IMR-90 (cell line): ENCODE data around the gene GLCE. TPM values are rescaled to one million over a fixed set of nuclear protein-coding genes. Genes with fewer than 3 reads are reported as not detected.

Source experiments
- ATAC-seq: fragments of 200-7000 bp; cut with Tn5 transposase; 2 replicates; pipeline ENCODE4 v1.9.1; 2020; ENCODE audit warnings: low read depth, mild to moderate bottlenecking, moderate library complexity
- BruUV-seq: library from RNA; stranded (reverse); fragments of 400-500 nt; replicated peaks from 2 replicates; lab custom pipeline; 2021; lab: Mats Ljungman, UMichigan
- CTCF ChIA-PET: fragments of 300-600 bp; formaldehyde crosslinking; extraction: SDS; loops from one replicate; lab custom pipeline; 2021; ENCODE audit warnings: antibody characterized with exemption; lab: Yijun Ruan, JAX
- POLR2A ChIA-PET: fragments of 300-600 bp; sonication (Branson Sonifier 250); formaldehyde crosslinking; loops from one replicate; lab custom pipeline; 2022; ENCODE audit warnings: antibody characterized with exemption; ENCODE audit not compliant: unreplicated experiment; lab: Charles Lee
- DNase-seq: peaks from one replicate; pipeline ENCODE4 v3.0.0; 2013
- H2AFZ ChIP-seq: replicated peaks from 2 replicates; pipeline ENCODE3; 2013; ENCODE audit warnings: low read length, mild to moderate bottlenecking; ENCODE audit not compliant: poor library complexity
- H2AK5ac ChIP-seq: 2 replicates; pipeline ENCODE4 v1.6.1; 2013; ENCODE audit warnings: low read depth, low read length, inconsistent platforms
- H2AK9ac ChIP-seq: replicated peaks from 2 replicates; pipeline ENCODE3; 2013; ENCODE audit warnings: mild to moderate bottlenecking, low read depth, low read length, moderate library complexity; ENCODE audit not compliant: poor library complexity
- H2BK120ac ChIP-seq: 2 replicates; pipeline ENCODE4 v1.6.1; 2013; ENCODE audit warnings: low read depth, low read length, inconsistent platforms
- H2BK15ac ChIP-seq: 3 replicates; pipeline ENCODE4 v1.6.1; 2013; ENCODE audit warnings: low read depth, low read length, inconsistent platforms
- H2BK20ac ChIP-seq: 2 replicates; pipeline ENCODE4 v1.6.1; 2013; ENCODE audit warnings: low read depth, mild to moderate bottlenecking, inconsistent platforms, low read length, moderate library complexity
- H2BK5ac ChIP-seq: 2 replicates; pipeline ENCODE4 v1.6.1; 2013; ENCODE audit warnings: mild to moderate bottlenecking, low read depth, low read length, inconsistent platforms; ENCODE audit not compliant: poor library complexity, severe bottlenecking
- H3K14ac ChIP-seq: replicated peaks from 2 replicates; pipeline ENCODE4 v1.6.1; 2013; ENCODE audit warnings: low read depth, low read length, inconsistent platforms
- H3K18ac ChIP-seq: 2 replicates; pipeline ENCODE4 v1.6.1; 2013; ENCODE audit warnings: low read depth, low read length, control low read depth
- H3K23ac ChIP-seq: 2 replicates; pipeline ENCODE4 v1.6.1; 2013; ENCODE audit warnings: low read depth, low read length, inconsistent platforms
- H3K27ac ChIP-seq: 2 replicates; pipeline ENCODE4 v1.5.1; 2013; ENCODE audit warnings: mild to moderate bottlenecking, control low read depth, low read length; ENCODE audit not compliant: insufficient read depth
- H3K27me3 ChIP-seq: 2 replicates; pipeline ENCODE4 v1.6.1; 2013; ENCODE audit warnings: low read length; ENCODE audit not compliant: control insufficient read depth, insufficient read depth
- H3K36me3 ChIP-seq: 2 replicates; pipeline ENCODE4 v1.6.1; 2013; ENCODE audit warnings: low read length, mixed read lengths; ENCODE audit not compliant: control insufficient read depth, insufficient read depth
- H3K4ac ChIP-seq: 2 replicates; pipeline ENCODE4 v1.6.1; 2013; ENCODE audit warnings: low read depth, low read length, inconsistent platforms
- H3K4me1 ChIP-seq: 2 replicates; pipeline ENCODE4 v1.6.1; 2013; ENCODE audit warnings: low read length, mixed read lengths; ENCODE audit not compliant: control insufficient read depth, insufficient read depth
- H3K4me2 ChIP-seq: 2 replicates; pipeline ENCODE4 v1.6.1; 2013; ENCODE audit warnings: low read depth, mild to moderate bottlenecking, control low read depth, low read length, moderate library complexity
- H3K4me3 ChIP-seq: 2 replicates; pipeline ENCODE4 v1.5.1; 2013; ENCODE audit warnings: low read depth, mild to moderate bottlenecking, control low read depth, low read length, moderate library complexity; ENCODE audit not compliant: insufficient read depth
- H3K56ac ChIP-seq: 2 replicates; pipeline ENCODE4 v1.6.1; 2013; ENCODE audit warnings: low read length, inconsistent platforms; ENCODE audit not compliant: insufficient read depth; ENCODE audit errors: extremely low read depth
- H3K79me1 ChIP-seq, 2 experiments: 2 replicates each; pipeline ENCODE4 v1.6.1; 2013; ENCODE audit warnings: low read length in 2 of 2, inconsistent platforms in 1 of 2, low read depth in 1 of 2
- H3K9ac ChIP-seq: 2 replicates; pipeline ENCODE4 v1.6.1; 2013; ENCODE audit warnings: low read depth, low read length, control low read depth
- H3K9me1 ChIP-seq: 2 replicates; pipeline ENCODE4 v1.6.1; 2013; ENCODE audit warnings: low read length, inconsistent platforms; ENCODE audit not compliant: insufficient read depth
- H3K9me3 ChIP-seq: 2 replicates; pipeline ENCODE4 v1.6.1; 2013; ENCODE audit warnings: low read length; ENCODE audit not compliant: control insufficient read depth, insufficient read depth
- H4K20me1 ChIP-seq: 2 replicates; pipeline ENCODE4 v1.6.1; 2013; ENCODE audit warnings: low read length, inconsistent platforms; ENCODE audit not compliant: insufficient read depth
- H4K5ac ChIP-seq: 2 replicates; pipeline ENCODE4 v1.6.1; 2013; ENCODE audit warnings: mild to moderate bottlenecking, low read depth, low read length, control low read depth
- H4K8ac ChIP-seq, 2 experiments: 2 replicates each; pipeline ENCODE4 v1.6.1; 2013; ENCODE audit warnings: low read depth in 2 of 2, low read length in 2 of 2, control low read depth in 1 of 2, inconsistent platforms in 1 of 2
- H4K91ac ChIP-seq: 2 replicates; pipeline ENCODE4 v1.6.1; 2013; ENCODE audit warnings: low read depth, low read length, inconsistent platforms; ENCODE audit not compliant: insufficient read depth
- MAZ ChIP-seq: IDR thresholded peaks from 2 replicates; pipeline ENCODE4 v1.6.1; 2012; ENCODE audit warnings: low read depth, mild to moderate bottlenecking, low read length, improper control_type of control experiment, moderate library complexity, borderline replicate concordance
- NFE2L2 ChIP-seq: fragments of 150-350 bp; IDR thresholded peaks from 2 replicates; pipeline ENCODE4 v1.6.1; 2016; ENCODE audit warnings: low read depth, mild to moderate bottlenecking, low read length
- WGBS, 2 experiments: methylation state at CpG; one replicate each; pipeline versions ENCODE4 v1.1.5 to v1.1.7; 2013; ENCODE audit warnings: missing lambda C conversion rate in 2 of 2; ENCODE audit not compliant: insufficient read length in 1 of 2; ENCODE audit errors: extremely low coverage in 2 of 2; 5-methylcytosine and 5-hydroxymethylcytosine counted together
- dilution Hi-C: fragments of 300-500 bp; cut with HindIII; formaldehyde crosslinking; loops from one replicate; pipeline ENCODE4 v1.14.3; 2018; ENCODE audit warnings: low sequenced_read_pairs; ENCODE audit not compliant: unreplicated experiment
- in situ Hi-C: fragments of 300-500 bp; cut with MboI; formaldehyde crosslinking; loops from 3 replicates; pipeline ENCODE4 v1.14.3; 2019; ENCODE audit warnings: low sequenced_read_pairs, inconsistent platforms, mixed read lengths
- intact Hi-C: fragments of 100-400 bp; cut with micrococcal nuclease; formaldehyde crosslinking; loops from 2 replicates; pipeline ENCODE4 v1.10.0; 2022
- polyA plus RNA-seq, 3 experiments: library from polyadenylated mRNA; depleted of rRNA; stranded (reverse); fragments of >200 nt; gene quantifications; 2 replicates each; pipeline ENCODE4 v1.2.3, GENCODE V29; 2012; ENCODE audit warnings: low replicate concordance in 1 of 3
- total RNA-seq: library from RNA; depleted of rRNA; stranded (reverse); fragments of >200 nt; gene quantifications from 2 replicates; pipeline ENCODE4 v1.2.3, GENCODE V29; 2012

Gene GLCE
- total and polyA plus RNA-seq, 2 of the 4 experiments (the other 2 are of a cell fraction), result 15.3 to 29.6 TPM

- no peak overlapping the region for H4K8ac ChIP-seq
- DNase-seq (no peak), ATAC-seq (no peak)
- H3K4me3 ChIP-seq, result no peak overlapping the region
- H2AK5ac ChIP-seq, result no peak overlapping the region
- in situ Hi-C loops, result no loop called here
- no peak for TF ChIP-seq MAZ
- TF ChIP-seq NFE2L2, result no peak
- no TSS peak for BruUV-seq
- no peaks in the 10 kb centered on the region for H3K27me3 ChIP-seq
- H4K20me1 ChIP-seq, result no peaks in the 10 kb centered on the region
- H2BK5ac ChIP-seq, result no peak overlapping the region
- H3K4me2 ChIP-seq, result no peak overlapping the region
- H4K91ac ChIP-seq, result no peak overlapping the region
- no peak overlapping the region for H2AK9ac ChIP-seq
- no peak overlapping the region for H3K4ac ChIP-seq
- no peak overlapping the region for H2BK120ac ChIP-seq
- H3K9ac ChIP-seq, result no peak overlapping the region
- no peaks in the 10 kb centered on the region for H3K36me3 ChIP-seq
- CTCF ChIA-PET, result interaction anchor here (1.0 kb wide), 1 partner anchor 11 kb away, joined by 3 read pairs; no protein-coding TSS in a partner anchor
- intact Hi-C loops, result no loop called here
- no peak overlapping the region for H3K23ac ChIP-seq
- POLR2A ChIA-PET, result no interaction called here
- no peak overlapping the region for H3K27ac ChIP-seq
- no peak overlapping the region for H2BK15ac ChIP-seq
- no peak overlapping the region for H2BK20ac ChIP-seq
- H3K4me1 ChIP-seq, result no peaks in the 10 kb centered on the region; the same call in 1 of the 2 replicates
- no peak overlapping the region for H3K56ac ChIP-seq
- H3K79me1 ChIP-seq, result no peaks in the 10 kb centered on the region
- dilution Hi-C loops, result no loop called here
- no peaks in the 10 kb centered on the region for H3K9me3 ChIP-seq
- H2AFZ ChIP-seq, result no peak overlapping the region
- no peak overlapping the region for H4K5ac ChIP-seq
- no peak overlapping the region for H3K18ac ChIP-seq
- H3K14ac ChIP-seq, result no peak overlapping the region
- no CpG with 5 or more reads among the region's 7 CpGs for WGBS, 2 experiments
- 0 out of 2 replicates have a peak, but pooled peaks cover 3% of the 10 kb centered on the region for H3K9me1 ChIP-seq
These were observed 119.2 kb downstream of the GLCE start for GRCh38 chr15:69279636-69280035.
